ENCODE measurements around the gene LINC00237. TPM values are rescaled to one million over a fixed set of nuclear protein-coding genes. Genes with fewer than 3 reads are reported as not detected.

The LINC00237 gene
- total and polyA plus RNA-seq, 11 donors = not detected

GRCh38 chr20:21136015-21136732, 30.0 kb upstream of the LINC00237 start:
- no peak for DNase-seq
- Histone ChIP-seq H3K4me1 (no peaks in the 10 kb centered on the region), H3K27ac (no peak overlapping the region), H3K9me3 (no peaks in the 10 kb centered on the region), H3K36me3 (peaks cover 0 to 56% (median 24%) of the 10 kb centered on the region in 9 donors), H3K27me3 (no peaks in the 10 kb centered on the region), H3K4me3 (no peak overlapping the region)
- 93 to 96% (median 94%) methylated on average over 8 of the region's 8 CpGs for WGBS, 4 donors
- intact Hi-C loops (cut with DNase I) = no loop called here
- no peak for ATAC-seq
- TF ChIP-seq CTCF (IDR thresholded peaks at IDR 0.05) (no peak), POLR2A (IDR thresholded peaks at IDR 0.05) (no peak)

- WGBS, 4 donors = 95 to 97% (median 97%) methylated on average over 10 of the region's 10 CpGs
Observed at GRCh38 chr20:21134883-21135493, 28.8 kb upstream of the LINC00237 start.

GRCh38 chr20:21133917-21134622, 27.9 kb upstream of the LINC00237 start:
- Histone ChIP-seq H3K36me3 (peaks cover 0 to 49% (median 20%) of the 10 kb centered on the region in 9 donors), H3K4me1 (no peaks in the 10 kb centered on the region), H3K4me3 (no peak overlapping the region), H3K9me3 (no peaks in the 10 kb centered on the region), H3K27me3 (no peaks in the 10 kb centered on the region), H3K27ac (peak overlapping the region in 1 of 12 donors; percentile 56)
- intact Hi-C loops (cut with DNase I) = no loop called here
- ATAC-seq (no peak), DNase-seq (no peak)
- no peak for TF ChIP-seq POLR2A (IDR thresholded peaks at IDR 0.05)
- TF ChIP-seq CTCF (IDR thresholded peaks at IDR 0.05) = no peak
- WGBS, 4 donors = 93 to 97% (median 94%) methylated on average over 16 of the region's 16 CpGs

More at GRCh38 chr20:21134883-21135493, 28.8 kb upstream of the LINC00237 start:
- Histone ChIP-seq H3K27me3 (no peaks in the 10 kb centered on the region), H3K4me3 (no peak overlapping the region), H3K4me1 (no peaks in the 10 kb centered on the region), H3K36me3 (peaks cover 0 to 53% (median 24%) of the 10 kb centered on the region in 9 donors), H3K9me3 (no peaks in the 10 kb centered on the region), H3K27ac (no peak overlapping the region)
- ATAC-seq (no peak), DNase-seq (no peak)
- TF ChIP-seq POLR2A (IDR thresholded peaks at IDR 0.05) (no peak), CTCF (IDR thresholded peaks at IDR 0.05) (no peak)
- intact Hi-C loops (cut with DNase I) = no loop called here

GRCh38 chr20:21133404-21133803, 27.2 kb upstream of the LINC00237 start:
- no peak for DNase-seq

More at GRCh38 chr20:21133404-21133803, 27.2 kb upstream of the LINC00237 start:
- Histone ChIP-seq H3K4me1 (no peaks in the 10 kb centered on the region), H3K4me3 (no peak overlapping the region), H3K9me3 (no peaks in the 10 kb centered on the region), H3K36me3 (peaks cover 0 to 48% (median 17%) of the 10 kb centered on the region in 9 donors), H3K27ac (peak overlapping the region in 1 of 12 donors; percentile 56), H3K27me3 (no peaks in the 10 kb centered on the region)
- intact Hi-C loops (cut with DNase I) = no loop called here
- 62 to 71% (median 70%) methylated on average over 4 of the region's 4 CpGs for WGBS, 4 donors
- no peak for ATAC-seq
- no peak for TF ChIP-seq POLR2A (IDR thresholded peaks at IDR 0.05)
- no peak for TF ChIP-seq CTCF (IDR thresholded peaks at IDR 0.05)
